Activated T-helper 17 cell treated with anti-CD3 and anti-CD28 coated beads, Interleukin-2, amount 50 U/mL, for 72 hours (primary cell): ENCODE data around the gene CCP110. TPM values are rescaled to one million over a fixed set of nuclear protein-coding genes. Genes with fewer than 3 reads are reported as not detected.

Experiments used
- ATAC-seq: fragments of 150-1000 bp; cut with Tn5 transposase; replicated peaks from 2 replicates; pipeline ENCODE4 v1.10.0; 2021; ENCODE audit warnings: mild to moderate bottlenecking, moderate library complexity
- H3K27ac Mint-ChIP-seq: one replicate; pipeline ENCODE4 v1.8.0; 2022; ENCODE audit warnings: mixed read lengths
- H3K27me3 Mint-ChIP-seq: one replicate; pipeline ENCODE4 v1.8.0; 2022; ENCODE audit warnings: mixed read lengths
- H3K36me3 Mint-ChIP-seq: one replicate; pipeline ENCODE4 v1.8.0; 2022; ENCODE audit warnings: low read depth, mild to moderate bottlenecking, mixed read lengths
- H3K4me1 Mint-ChIP-seq: one replicate; pipeline ENCODE4 v1.8.0; 2022; ENCODE audit warnings: mixed read lengths
- H3K4me3 Mint-ChIP-seq: one replicate; pipeline ENCODE4 v1.8.0; 2022; ENCODE audit warnings: mild to moderate bottlenecking, mixed read lengths
- H3K9me3 Mint-ChIP-seq: one replicate; pipeline ENCODE4 v1.8.0; 2022; ENCODE audit warnings: mixed read lengths
- total RNA-seq, 2 donors: library from RNA; stranded (reverse); gene quantifications; one replicate each; pipeline ENCODE4 v1.2.3, GENCODE V29; 2022

Gene CCP110, protein sequence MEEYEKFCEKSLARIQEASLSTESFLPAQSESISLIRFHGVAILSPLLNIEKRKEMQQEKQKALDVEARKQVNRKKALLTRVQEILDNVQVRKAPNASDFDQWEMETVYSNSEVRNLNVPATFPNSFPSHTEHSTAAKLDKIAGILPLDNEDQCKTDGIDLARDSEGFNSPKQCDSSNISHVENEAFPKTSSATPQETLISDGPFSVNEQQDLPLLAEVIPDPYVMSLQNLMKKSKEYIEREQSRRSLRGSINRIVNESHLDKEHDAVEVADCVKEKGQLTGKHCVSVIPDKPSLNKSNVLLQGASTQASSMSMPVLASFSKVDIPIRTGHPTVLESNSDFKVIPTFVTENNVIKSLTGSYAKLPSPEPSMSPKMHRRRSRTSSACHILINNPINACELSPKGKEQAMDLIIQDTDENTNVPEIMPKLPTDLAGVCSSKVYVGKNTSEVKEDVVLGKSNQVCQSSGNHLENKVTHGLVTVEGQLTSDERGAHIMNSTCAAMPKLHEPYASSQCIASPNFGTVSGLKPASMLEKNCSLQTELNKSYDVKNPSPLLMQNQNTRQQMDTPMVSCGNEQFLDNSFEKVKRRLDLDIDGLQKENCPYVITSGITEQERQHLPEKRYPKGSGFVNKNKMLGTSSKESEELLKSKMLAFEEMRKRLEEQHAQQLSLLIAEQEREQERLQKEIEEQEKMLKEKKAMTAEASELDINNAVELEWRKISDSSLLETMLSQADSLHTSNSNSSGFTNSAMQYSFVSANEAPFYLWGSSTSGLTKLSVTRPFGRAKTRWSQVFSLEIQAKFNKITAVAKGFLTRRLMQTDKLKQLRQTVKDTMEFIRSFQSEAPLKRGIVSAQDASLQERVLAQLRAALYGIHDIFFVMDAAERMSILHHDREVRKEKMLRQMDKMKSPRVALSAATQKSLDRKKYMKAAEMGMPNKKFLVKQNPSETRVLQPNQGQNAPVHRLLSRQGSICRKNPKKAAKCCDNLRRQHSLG
- total RNA-seq = 10 to 100 TPM; 28.1 to 46.5 TPM

DNA sequence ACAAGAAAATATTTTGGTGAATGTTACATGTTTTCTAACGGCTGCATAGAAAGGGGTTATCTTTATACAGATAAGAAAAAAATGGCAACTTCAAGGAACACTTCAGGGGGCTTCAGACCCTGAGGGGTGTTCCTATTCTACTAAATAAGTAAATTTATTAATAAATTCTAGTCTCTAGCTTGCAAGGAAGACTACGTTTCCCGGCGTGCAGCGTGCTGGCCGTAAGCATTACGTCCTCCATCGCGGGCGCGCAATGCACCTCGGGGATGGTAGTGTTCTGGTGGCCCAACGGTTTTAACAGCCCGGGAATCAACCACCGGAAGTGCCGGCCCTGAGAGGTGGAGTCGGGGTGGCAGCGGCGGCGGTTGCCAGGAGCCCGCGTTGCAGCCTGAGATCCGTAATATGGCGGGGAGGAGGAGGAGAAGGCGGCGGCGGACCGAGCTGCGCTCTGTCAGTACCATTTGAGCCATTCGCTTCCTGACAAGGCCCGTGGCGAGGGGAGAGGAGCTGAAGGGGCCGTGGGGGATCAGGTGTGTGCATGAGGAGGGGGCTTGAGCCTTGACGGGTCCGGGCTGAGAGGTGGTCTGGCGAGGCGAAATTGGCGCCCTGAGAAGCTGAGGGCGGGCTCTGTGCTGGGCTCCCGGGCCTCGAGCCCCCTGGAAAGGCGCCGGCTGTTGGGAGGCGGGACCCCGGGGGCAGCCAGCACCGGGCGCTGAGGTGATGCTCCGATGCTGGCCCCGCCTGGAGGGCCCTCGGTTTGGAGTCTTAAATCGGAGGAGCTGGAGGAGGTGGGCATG, at the start of gene CCP110:
Gene CCP110, plus strand, starts transcription at position 384 of the 797 bp plus-strand sequence. CDS start 3,940 bp downstream, outside the sequence.
- peaks cover 26% of the 10 kb centered on the region for H3K4me1 Mint-ChIP-seq
- peak; percentile 88 for ATAC-seq
- H3K9me3 Mint-ChIP-seq = no peaks in the 10 kb centered on the region
- no peaks in the 10 kb centered on the region for H3K27me3 Mint-ChIP-seq
- peak within 1 kb of the TSS; percentile 95 for H3K27ac Mint-ChIP-seq
- H3K36me3 Mint-ChIP-seq = peaks cover 12% of the 10 kb centered on the region
- peak within 1 kb of the TSS; percentile 98 for H3K4me3 Mint-ChIP-seq

DNA sequence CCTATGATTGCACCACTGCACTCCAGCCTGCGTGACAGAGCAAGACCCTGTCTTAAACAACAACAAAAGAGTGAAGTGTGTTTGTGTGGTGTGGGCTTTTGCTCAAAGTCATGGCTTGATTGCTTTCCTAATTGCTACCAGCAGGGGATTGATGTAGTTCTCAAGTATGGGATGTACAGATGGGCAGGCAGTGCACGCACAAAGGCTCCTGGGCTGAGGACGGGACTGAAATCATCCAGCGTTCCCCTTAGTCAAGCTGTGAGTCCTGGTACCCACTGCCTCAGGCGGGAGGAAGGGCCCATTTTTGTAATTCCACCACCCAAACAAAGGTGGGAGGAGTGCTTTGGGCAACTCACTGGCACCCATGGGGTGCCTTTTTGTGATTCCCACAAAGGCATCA, 49.1 kb upstream of the CCP110 start:
- H3K27ac Mint-ChIP-seq = no peak overlapping the region
- ATAC-seq = no peak
- H3K4me3 Mint-ChIP-seq = no peak overlapping the region
- H3K4me1 Mint-ChIP-seq = no peaks in the 10 kb centered on the region
- H3K9me3 Mint-ChIP-seq = no peaks in the 10 kb centered on the region
- peaks cover 5% of the 10 kb centered on the region for H3K27me3 Mint-ChIP-seq
- no peaks in the 10 kb centered on the region for H3K36me3 Mint-ChIP-seq

DNA sequence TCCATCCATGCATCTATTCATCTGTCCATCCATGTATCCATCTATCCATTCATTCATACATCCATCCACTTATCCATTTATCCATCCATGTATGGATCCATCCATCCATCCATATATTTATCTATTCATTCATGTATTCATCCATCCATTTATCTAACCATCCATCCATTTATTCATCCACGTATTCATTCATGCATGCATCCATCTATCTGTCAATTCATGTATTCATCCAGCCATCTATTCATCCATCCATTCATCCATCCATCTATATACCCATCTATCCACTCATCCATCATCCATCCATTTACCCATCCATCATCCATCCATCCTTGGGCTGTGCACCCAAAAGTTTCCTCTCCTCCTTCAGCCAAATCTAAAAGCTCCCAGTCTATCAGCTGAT, 45.2 kb upstream of the CCP110 start:
- Mint-ChIP-seq H3K36me3 (no peaks in the 10 kb centered on the region), H3K27ac (no peak overlapping the region)
- ATAC-seq = no peak

DNA sequence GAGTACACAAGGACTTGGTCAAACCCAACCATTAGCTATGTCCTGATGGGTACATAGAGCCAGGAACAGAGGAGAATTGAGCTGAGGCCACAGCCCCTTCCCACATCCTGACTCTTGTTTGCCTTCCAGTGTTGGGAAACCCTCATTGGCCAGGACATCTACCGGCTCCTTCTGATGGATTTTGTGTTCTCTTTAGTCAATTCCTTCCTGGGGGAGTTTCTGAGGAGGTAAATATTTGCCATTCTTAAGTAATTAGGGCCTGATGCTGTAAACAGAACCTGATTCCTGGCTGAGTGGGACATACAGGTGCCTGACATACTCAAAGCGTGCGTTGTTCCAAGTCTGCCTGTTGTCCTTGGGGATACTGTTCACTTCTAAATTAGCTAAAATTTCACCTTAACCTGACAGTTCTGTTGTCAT, 44.4 kb upstream of the CCP110 start:
- ATAC-seq = no peak
- Mint-ChIP-seq H3K4me1 (no peaks in the 10 kb centered on the region), H3K4me3 (no peak overlapping the region), H3K36me3 (no peaks in the 10 kb centered on the region), H3K27ac (no peak overlapping the region), H3K9me3 (no peaks in the 10 kb centered on the region), H3K27me3 (peaks cover 5% of the 10 kb centered on the region)

More for the DNA sequence above, 45.2 kb upstream of the CCP110 start:
- Mint-ChIP-seq H3K4me3 (no peak overlapping the region), H3K4me1 (no peaks in the 10 kb centered on the region), H3K9me3 (no peaks in the 10 kb centered on the region), H3K27me3 (peaks cover 5% of the 10 kb centered on the region)

DNA sequence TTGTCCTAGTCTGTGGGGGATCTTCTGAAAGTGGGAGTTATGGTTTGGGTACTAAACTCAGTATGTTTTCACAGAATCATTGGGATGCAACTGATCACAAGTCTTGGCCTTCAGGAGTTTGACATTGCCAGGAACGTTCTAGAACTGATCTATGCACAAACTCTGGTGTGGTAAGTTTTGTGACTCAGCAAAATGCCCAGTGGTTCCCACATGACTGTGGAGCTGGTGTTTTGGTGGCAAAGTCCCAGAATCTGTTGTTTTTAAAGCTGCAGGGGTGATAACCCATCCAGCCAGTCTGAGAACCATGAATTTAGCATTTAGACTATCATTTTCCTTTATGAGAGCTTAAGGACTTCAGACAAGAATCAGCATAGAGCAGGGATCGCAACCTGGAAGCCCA, 42.4 kb upstream of the CCP110 start:
- no peak for ATAC-seq
- Mint-ChIP-seq H3K4me1 (no peaks in the 10 kb centered on the region), H3K4me3 (no peak overlapping the region), H3K36me3 (no peaks in the 10 kb centered on the region), H3K27ac (no peak overlapping the region), H3K27me3 (peaks cover 5% of the 10 kb centered on the region), H3K9me3 (no peaks in the 10 kb centered on the region)

DNA sequence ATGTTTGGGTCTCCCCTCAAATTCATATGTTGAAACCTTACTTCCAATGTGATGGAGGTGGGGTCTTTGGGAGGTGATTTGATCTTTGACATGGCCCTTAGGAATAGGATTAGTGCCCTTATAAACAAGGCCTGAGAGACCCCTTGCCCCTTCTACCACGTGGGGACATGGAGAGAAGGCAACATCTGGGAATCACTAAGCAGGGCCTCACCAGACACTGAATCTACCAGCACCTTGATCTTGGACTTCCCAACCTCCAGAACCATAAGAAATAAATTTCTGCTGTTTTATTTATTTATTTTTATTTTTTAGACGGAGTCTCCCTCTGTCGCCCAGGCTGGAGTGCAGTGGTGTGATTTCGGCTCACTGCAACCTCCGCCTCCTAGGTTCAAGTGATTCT, 42.0 kb upstream of the CCP110 start:
- no peak for ATAC-seq
- no peak overlapping the region for H3K27ac Mint-ChIP-seq
- no peaks in the 10 kb centered on the region for H3K9me3 Mint-ChIP-seq

DNA sequence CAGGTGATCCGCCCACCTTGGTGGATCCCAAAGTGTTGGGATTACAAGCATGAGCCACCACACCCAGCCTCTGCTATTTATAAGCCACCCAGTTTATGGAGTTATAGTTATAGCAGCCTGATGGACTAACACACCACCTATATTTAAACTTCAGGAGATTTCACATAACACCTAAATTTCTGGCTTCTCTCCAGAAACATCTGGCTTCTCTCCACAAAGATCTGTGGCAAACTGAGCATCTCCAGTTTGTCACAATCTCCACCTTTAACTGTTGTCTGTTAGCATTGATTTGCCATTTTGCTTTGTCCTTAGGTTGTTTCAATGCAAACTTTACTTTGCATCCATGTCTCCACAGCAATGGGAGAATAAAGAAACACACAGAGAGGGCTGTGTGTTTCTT, 41.5 kb upstream of the CCP110 start:
- Mint-ChIP-seq H3K27ac (no peak overlapping the region), H3K27me3 (peaks cover 5% of the 10 kb centered on the region), H3K36me3 (no peaks in the 10 kb centered on the region), H3K4me1 (no peaks in the 10 kb centered on the region), H3K9me3 (no peaks in the 10 kb centered on the region), H3K4me3 (no peak overlapping the region)
- ATAC-seq = no peak

More for the DNA sequence above, 42.0 kb upstream of the CCP110 start:
- Mint-ChIP-seq H3K4me1 (no peaks in the 10 kb centered on the region), H3K27me3 (peaks cover 5% of the 10 kb centered on the region), H3K4me3 (no peak overlapping the region), H3K36me3 (no peaks in the 10 kb centered on the region)

DNA sequence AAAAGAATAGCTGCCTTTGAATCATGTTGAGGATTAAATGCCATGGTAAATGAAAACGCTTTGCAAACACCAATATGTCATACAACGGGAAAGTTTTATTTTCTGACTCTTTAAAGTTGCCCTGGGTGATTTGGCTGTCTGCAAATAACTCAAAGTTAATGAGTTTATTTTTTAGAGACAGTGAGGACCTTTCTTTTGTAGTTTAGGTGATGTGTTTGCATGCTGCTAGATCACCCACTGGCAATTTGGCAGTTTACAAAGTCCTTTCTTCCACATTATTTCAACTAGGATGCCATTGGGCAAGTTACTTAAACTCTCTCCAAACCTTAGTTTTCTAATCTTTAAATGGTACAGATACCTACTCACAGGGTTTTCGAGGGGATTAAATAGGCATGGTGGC, 39.6 kb upstream of the CCP110 start:
- ATAC-seq = no peak
- no peaks in the 10 kb centered on the region for H3K9me3 Mint-ChIP-seq
- H3K27me3 Mint-ChIP-seq = no peaks in the 10 kb centered on the region
- no peaks in the 10 kb centered on the region for H3K4me1 Mint-ChIP-seq
- H3K36me3 Mint-ChIP-seq = no peaks in the 10 kb centered on the region
- no peak overlapping the region for H3K27ac Mint-ChIP-seq
- no peak overlapping the region for H3K4me3 Mint-ChIP-seq

DNA sequence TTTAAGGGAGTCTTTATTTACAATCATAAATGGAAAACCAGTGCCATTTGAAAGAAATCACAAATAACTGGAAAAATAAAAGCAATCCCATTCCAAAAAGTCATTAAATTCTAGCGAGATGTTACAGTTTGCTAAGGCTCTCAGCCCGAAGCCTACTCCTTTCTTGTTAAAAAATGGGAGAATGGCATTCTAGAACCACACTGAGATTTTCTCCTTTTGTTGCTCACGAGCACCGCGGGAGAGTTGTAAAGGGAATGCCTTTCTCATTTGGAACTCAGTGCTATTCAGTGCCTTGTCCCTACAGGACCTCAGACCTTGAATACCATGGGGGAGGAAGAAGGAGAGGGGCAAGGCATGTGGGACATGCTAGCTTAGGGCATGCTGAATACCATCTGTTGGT, 38.1 kb upstream of the CCP110 start:
- H3K27ac Mint-ChIP-seq = no peak overlapping the region
- H3K9me3 Mint-ChIP-seq = no peaks in the 10 kb centered on the region
- H3K27me3 Mint-ChIP-seq = no peaks in the 10 kb centered on the region
- H3K4me3 Mint-ChIP-seq = no peak overlapping the region
- no peaks in the 10 kb centered on the region for H3K4me1 Mint-ChIP-seq
- H3K36me3 Mint-ChIP-seq = no peaks in the 10 kb centered on the region
- ATAC-seq = no peak

DNA sequence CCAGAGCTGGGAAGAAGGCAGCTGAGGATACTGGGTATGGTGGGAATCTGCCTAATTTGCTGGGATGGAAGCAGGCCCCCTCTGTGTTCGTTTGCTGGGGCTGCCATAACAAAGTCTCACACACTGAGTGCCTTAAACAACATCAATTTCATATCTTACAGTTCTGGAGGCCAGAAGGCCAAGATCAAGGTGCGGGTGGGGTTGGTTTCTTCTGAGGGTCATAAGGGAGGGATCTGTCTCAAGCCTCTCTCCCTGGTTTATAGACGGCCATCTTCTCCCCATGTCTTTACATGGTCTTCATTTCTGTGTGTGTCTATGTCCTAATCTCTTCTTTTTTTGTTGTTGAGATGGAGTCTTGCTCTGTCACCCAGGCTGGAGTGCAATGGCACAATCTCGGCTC, 37.7 kb upstream of the CCP110 start:
- ATAC-seq = no peak
- Mint-ChIP-seq H3K27ac (no peak overlapping the region), H3K36me3 (no peaks in the 10 kb centered on the region), H3K4me1 (no peaks in the 10 kb centered on the region), H3K4me3 (no peak overlapping the region), H3K9me3 (no peaks in the 10 kb centered on the region), H3K27me3 (no peaks in the 10 kb centered on the region)

DNA sequence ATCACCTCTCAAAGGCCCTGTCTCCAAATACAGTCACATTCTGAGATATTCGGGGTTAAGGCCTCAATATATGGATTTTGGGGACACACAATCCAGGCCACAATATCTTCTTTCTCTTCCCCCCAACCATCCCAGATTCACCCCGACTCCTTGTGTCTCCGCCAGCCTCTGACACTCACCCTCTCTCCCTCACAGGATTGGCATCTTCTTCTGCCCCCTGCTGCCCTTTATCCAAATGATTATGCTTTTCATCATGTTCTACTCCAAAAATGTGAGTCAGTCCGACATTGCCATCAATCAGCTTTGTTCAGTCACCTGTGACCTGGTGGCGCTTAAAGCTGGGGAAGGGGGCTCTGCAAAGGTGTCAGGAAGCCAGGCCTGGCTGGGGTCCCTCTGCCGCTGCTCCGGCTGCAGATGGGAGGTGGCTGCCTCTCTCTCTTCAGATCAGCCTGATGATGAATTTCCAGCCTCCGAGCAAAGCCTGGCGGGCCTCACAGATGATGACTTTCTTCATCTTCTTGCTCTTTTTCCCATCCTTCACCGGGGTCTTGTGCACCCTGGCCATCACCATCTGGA, 36.9 kb upstream of the CCP110 start:
- Mint-ChIP-seq H3K4me3 (no peak overlapping the region), H3K4me1 (no peaks in the 10 kb centered on the region), H3K9me3 (no peaks in the 10 kb centered on the region), H3K27me3 (no peaks in the 10 kb centered on the region), H3K36me3 (no peaks in the 10 kb centered on the region), H3K27ac (no peak overlapping the region)
- no peak for ATAC-seq

DNA sequence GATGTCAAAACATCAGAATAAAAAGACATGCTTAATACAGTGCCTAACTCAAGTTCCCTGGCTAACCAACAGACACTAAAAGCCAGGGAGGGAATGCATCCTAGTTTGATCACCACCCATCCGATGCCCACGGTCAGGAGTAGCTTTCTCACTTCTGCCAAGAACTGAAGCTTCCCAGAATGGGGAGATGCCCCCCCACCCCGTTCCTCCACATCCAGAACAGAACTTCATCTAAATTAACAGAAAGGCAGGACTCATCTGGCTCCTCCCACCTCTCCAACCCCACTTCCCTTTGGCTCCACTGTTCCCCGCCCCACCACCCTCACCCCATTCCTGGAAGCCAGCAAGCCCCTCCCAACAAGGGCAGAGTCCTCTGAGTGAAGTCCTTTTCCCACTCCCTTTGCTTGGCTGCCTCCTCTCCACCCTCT, 35.5 kb upstream of the CCP110 start:
- Mint-ChIP-seq H3K4me3 (no peak overlapping the region), H3K9me3 (no peaks in the 10 kb centered on the region), H3K4me1 (no peaks in the 10 kb centered on the region), H3K27me3 (no peaks in the 10 kb centered on the region), H3K36me3 (no peaks in the 10 kb centered on the region), H3K27ac (no peak overlapping the region)
- no peak for ATAC-seq

DNA sequence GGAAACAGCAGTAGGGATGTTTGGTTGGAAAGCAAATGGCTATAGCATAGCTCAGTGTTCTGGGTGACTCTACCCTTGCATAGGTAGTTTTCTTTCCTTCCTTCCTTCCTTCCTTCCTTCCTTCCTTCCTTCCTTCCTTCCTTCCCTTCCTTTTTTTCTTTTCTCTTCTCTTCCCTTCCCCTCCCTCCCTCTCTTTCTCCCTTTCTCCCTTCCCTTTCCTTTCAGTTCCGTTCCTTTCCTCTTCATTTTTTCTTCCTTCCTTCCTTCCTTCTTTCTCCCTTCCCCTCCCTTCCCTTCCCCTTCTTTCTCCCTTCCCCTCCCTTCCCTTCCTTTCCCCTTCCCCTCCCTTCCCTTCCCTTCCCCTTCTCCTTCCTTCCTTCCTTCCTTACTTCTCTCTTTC, 33.1 kb upstream of the CCP110 start:
- H3K36me3 Mint-ChIP-seq = no peaks in the 10 kb centered on the region
- H3K27ac Mint-ChIP-seq = no peak overlapping the region
- no peaks in the 10 kb centered on the region for H3K9me3 Mint-ChIP-seq
- peaks cover 6% of the 10 kb centered on the region for H3K4me1 Mint-ChIP-seq
- no peak for ATAC-seq
- no peak overlapping the region for H3K4me3 Mint-ChIP-seq
- no peaks in the 10 kb centered on the region for H3K27me3 Mint-ChIP-seq

DNA sequence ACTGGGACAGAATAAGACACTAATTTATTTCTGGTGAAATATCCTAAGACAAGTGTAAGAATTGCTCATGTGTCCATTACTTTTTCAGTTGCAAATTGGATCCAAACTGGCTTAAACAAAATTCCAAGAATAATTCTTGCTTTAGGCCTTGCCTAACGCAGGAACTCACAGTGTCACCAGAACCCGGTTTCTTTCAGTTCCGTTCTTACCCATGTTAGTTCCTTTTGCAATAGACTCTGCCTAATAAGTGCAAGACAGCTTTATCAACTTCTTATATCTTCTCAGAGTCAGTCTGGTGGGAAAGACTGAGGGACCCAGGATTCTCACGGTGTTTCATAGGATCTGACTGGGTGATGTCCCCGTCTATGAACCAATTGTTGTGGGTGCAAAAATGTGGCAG, 26.6 kb upstream of the CCP110 start:
- H3K27ac Mint-ChIP-seq = no peak overlapping the region
- H3K9me3 Mint-ChIP-seq = no peaks in the 10 kb centered on the region
- no peaks in the 10 kb centered on the region for H3K27me3 Mint-ChIP-seq
- ATAC-seq = no peak
- H3K4me3 Mint-ChIP-seq = no peak overlapping the region
- H3K4me1 Mint-ChIP-seq = peaks cover 6% of the 10 kb centered on the region
- peaks cover 49% of the 10 kb centered on the region for H3K36me3 Mint-ChIP-seq
